ENCODE data around the gene PSMA3.

Gene PSMA3

DNA sequence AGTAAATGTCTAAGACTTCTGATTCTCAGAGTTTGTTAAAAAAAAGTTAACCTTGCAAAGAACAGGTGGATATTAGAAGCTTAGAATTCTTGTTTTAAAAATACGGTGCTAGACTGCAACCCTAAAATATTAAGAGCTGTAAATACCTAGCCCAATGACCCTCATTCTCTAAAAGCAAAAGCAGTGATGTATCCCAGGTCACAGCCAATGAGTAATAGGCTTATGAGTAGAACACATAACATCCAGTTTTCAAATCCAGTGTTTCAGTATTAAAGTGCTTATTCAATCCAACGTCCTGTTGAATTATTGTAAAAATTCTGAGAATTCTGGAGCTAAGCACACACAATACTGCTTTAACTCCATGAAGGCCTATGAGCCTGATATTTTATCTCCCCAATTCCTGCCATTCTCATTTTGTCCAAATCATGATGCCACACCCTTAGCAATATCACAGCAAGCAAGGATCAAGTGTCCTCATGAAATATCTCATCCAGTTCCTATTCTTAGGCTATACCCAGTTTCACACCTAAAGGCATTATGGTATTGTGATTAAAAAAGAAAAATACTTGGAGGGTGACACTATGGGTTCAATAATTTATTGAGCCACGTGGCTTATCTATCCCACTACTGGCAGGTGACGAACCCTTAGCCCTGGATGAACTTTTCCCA lies 38.4 kb downstream of the PSMA3 start:
- Mint-ChIP-seq H3K36me3 (ENCODE audit: low read depth) (peaks cover 90% of the 10 kb centered on the region), H3K4me1 (peaks cover 9% of the 10 kb centered on the region), H3K27ac (no peak overlapping the region), H3K27me3 (ENCODE audit: low read depth, poor library complexity) (peaks cover 4% of the 10 kb centered on the region), H3K4me3 (no peak overlapping the region), H3K9me3 (no peaks in the 10 kb centered on the region)
- no peak for DNase-seq
- TF ChIP-seq, protein P1, sequence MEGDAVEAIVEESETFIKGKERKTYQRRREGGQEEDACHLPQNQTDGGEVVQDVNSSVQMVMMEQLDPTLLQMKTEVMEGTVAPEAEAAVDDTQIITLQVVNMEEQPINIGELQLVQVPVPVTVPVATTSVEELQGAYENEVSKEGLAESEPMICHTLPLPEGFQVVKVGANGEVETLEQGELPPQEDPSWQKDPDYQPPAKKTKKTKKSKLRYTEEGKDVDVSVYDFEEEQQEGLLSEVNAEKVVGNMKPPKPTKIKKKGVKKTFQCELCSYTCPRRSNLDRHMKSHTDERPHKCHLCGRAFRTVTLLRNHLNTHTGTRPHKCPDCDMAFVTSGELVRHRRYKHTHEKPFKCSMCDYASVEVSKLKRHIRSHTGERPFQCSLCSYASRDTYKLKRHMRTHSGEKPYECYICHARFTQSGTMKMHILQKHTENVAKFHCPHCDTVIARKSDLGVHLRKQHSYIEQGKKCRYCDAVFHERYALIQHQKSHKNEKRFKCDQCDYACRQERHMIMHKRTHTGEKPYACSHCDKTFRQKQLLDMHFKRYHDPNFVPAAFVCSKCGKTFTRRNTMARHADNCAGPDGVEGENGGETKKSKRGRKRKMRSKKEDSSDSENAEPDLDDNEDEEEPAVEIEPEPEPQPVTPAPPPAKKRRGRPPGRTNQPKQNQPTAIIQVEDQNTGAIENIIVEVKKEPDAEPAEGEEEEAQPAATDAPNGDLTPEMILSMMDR (IDR thresholded peaks at IDR 0.05): no peak

- Mint-ChIP-seq H3K27ac (no peak overlapping the region), H3K27me3 (ENCODE audit: low read depth, poor library complexity) (peaks cover 4% of the 10 kb centered on the region), H3K9me3 (no peaks in the 10 kb centered on the region), H3K36me3 (ENCODE audit: low read depth) (peaks cover 89% of the 10 kb centered on the region), H3K4me1 (peaks cover 9% of the 10 kb centered on the region), H3K4me3 (no peak overlapping the region)
- TF ChIP-seq, protein P1 (IDR thresholded peaks at IDR 0.05): no peak
- DNase-seq: no peak
Observed at GRCh38 chr14:58283730-58284129, 39.1 kb downstream of the PSMA3 start.

GRCh38 chr14:58285132-58285531 lies 40.5 kb downstream of the PSMA3 start:
- peaks cover 87% of the 10 kb centered on the region for H3K36me3 Mint-ChIP-seq (ENCODE audit: low read depth)
- H3K9me3 Mint-ChIP-seq: no peaks in the 10 kb centered on the region
- no peak for DNase-seq
- H3K4me1 Mint-ChIP-seq: peaks cover 7% of the 10 kb centered on the region
- peak overlapping the region; percentile 40 for H3K27ac Mint-ChIP-seq
- TF ChIP-seq, protein P1 (IDR thresholded peaks at IDR 0.05): no peak
- H3K27me3 Mint-ChIP-seq (ENCODE audit: low read depth, poor library complexity): peaks cover 4% of the 10 kb centered on the region
- no peak overlapping the region for H3K4me3 Mint-ChIP-seq

DNA sequence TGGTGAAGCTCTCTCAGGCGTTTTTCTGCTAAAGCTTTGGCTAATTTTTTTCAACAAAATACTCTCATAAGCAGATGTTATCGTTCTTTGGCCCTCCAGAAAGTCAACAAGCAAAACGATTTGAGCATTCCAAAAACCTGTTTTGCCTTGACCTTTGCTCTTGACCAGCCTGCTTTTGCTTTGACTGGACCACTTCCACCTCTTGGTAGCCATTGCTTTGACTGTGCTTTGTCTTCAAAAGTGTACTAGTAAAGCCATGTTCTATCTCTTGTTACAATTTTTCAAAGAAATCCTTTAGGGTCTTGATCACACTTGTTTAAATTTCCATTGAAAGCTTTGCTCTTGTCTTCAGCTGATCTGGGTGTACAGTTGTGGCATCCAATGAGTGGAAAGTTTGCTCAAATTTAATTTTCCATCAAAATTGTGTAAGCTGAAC lies 43.0 kb downstream of the PSMA3 start:
- Mint-ChIP-seq H3K4me3 (no peak overlapping the region), H3K27ac (no peak overlapping the region), H3K4me1 (no peaks in the 10 kb centered on the region), H3K27me3 (ENCODE audit: low read depth, poor library complexity) (peaks cover 4% of the 10 kb centered on the region), H3K36me3 (ENCODE audit: low read depth) (peaks cover 79% of the 10 kb centered on the region), H3K9me3 (no peaks in the 10 kb centered on the region)
- DNase-seq: no peak
- TF ChIP-seq, protein P1 (IDR thresholded peaks at IDR 0.05): no peak

DNA sequence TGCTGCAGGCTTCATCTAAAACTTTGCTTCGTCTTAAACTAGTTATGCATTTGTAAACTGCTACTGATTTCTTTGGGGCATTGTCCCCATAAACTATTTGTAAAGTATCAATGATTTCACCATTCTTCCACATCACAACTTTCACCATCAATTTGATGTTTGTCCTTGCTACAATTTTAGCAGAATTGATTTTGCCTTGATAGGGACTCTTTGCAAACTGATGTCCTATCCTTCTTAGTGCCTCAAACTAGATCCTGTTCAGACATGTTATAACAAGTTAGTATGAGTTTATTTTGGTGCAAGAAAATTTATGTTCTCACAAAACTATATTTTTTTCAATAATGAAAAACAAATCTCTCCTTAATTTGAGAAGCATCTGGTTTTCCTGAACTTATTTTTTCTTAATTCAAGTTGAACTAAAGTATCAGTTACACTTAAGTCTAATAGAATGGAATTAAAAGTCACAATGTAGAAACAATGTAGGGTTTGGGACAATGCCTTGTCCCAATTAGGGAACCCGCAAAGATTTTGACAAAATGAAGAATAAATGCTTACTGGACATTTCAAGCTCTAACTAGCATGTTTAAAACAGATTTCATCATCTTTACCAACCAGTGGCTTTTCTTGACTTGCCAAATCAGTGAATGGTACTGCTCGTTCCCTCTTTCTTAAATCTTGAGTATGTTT lies 43.6 kb downstream of the PSMA3 start:
- no peaks in the 10 kb centered on the region for H3K4me1 Mint-ChIP-seq
- H3K27ac Mint-ChIP-seq: peak overlapping the region; percentile 0
- H3K4me3 Mint-ChIP-seq: no peak overlapping the region
- peaks cover 81% of the 10 kb centered on the region for H3K36me3 Mint-ChIP-seq (ENCODE audit: low read depth)
- H3K9me3 Mint-ChIP-seq: no peaks in the 10 kb centered on the region
- no peak for DNase-seq
- TF ChIP-seq, protein P1 (IDR thresholded peaks at IDR 0.05): no peak
- H3K27me3 Mint-ChIP-seq (ENCODE audit: low read depth, poor library complexity): peaks cover 4% of the 10 kb centered on the region

Data from nephron progenitor cell (in vitro differentiated cells).